Ovary (tissue), 9 donors: Measurements from ENCODE around the gene DTWD2. TPM values are rescaled to one million over a fixed set of nuclear protein-coding genes. Genes with fewer than 3 reads are reported as not detected.

Source experiments
- DNase-seq, 5 donors: peaks; one replicate each; pipeline ENCODE4 v3.0.0-alpha.2; 2019 to 2020
- H3K27ac ChIP-seq, 2 donors: fragments of 200-600 bp; one replicate each; pipeline versions ENCODE4 v1.5.1 to v1.8.0; 2019 to 2022
- H3K27me3 ChIP-seq: fragments of 200-600 bp; one replicate; pipeline ENCODE4 v1.8.0; 2022
- H3K36me3 ChIP-seq: fragments of 200-600 bp; sonication (generic); one replicate; pipeline ENCODE4 v1.5.1; 2019
- H3K4me1 ChIP-seq: one replicate; pipeline ENCODE4 v1.8.1; 2013; ENCODE audit warnings: mild to moderate bottlenecking, moderate library complexity; ENCODE audit not compliant: insufficient read depth
- H3K4me3 ChIP-seq: fragments of 200-600 bp; sonication (generic); one replicate; pipeline ENCODE4 v1.5.1; 2017
- H3K9me3 ChIP-seq, 2 donors: fragments of 200-600 bp in 1 of 2; sonication (generic) in 1 of 2; one replicate each; pipeline versions ENCODE4 v1.5.1 to v1.8.1; 2013 to 2019; ENCODE audit warnings: mild to moderate bottlenecking in 1 of 2, moderate library complexity in 1 of 2
- CTCF ChIP-seq, 3 donors: fragments of 450-650 bp in 2 of 3; fragments of 200-600 bp in 1 of 3; IDR thresholded peaks; one replicate each; pipeline versions ENCODE4 v1.5.1 to v1.8.0; 2016 to 2022; ENCODE audit warnings: antibody characterized with exemption in 3 of 3, mild to moderate bottlenecking in 1 of 3
- EP300 ChIP-seq: sonication (generic); formaldehyde crosslinking; IDR thresholded peaks from one replicate; pipeline ENCODE4 v1.6.1; 2017; ENCODE audit warnings: antibody characterized with exemption
- POLR2A ChIP-seq: fragments of 450-650 bp; IDR thresholded peaks from one replicate; pipeline ENCODE4 v1.6.1; 2017; ENCODE audit warnings: antibody characterized with exemption, mild to moderate bottlenecking, moderate library complexity
- whole genome bisulfite sequencing, 3 donors: extraction: QIAGEN DNeasy Blood & Tissue Kit in 1 of 3; methylation state at CpG; one replicate each; pipeline versions ENCODE4 v1.1.5 to v1.1.7; 2013 to 2017; 5-methylcytosine and 5-hydroxymethylcytosine counted together
- intact Hi-C, 4 donors: fragments of 100-400 bp; cut with DNase I; formaldehyde crosslinking; loops; one replicate each; pipeline versions ENCODE4 v1.11.0 to v1.15.1; 2022 to 2023
- polyA plus RNA-seq, 2 donors: library from polyadenylated mRNA; stranded (reverse); fragments of 200-250 nt in 1 of 2; fragments of 350-450 nt in 1 of 2; fragmentation: Illumina TruSeq in 1 of 2; extraction: RNeasy Lipid Tissue Mini Kit (QIAGEN cat#74804) in 1 of 2; gene quantifications; one replicate each; pipeline ENCODE4 v1.2.3, GENCODE V29; 2013 to 2014
- total RNA-seq, 7 donors: library from RNA; depleted of rRNA in 2 of 7; stranded (reverse); fragments of >200 nt in 2 of 7; fragmentation: NEBNext Ultra II Directional in 3 of 7; extraction: Animal tissue kit (Norgen Biotek cat#: 25700) in 3 of 7; gene quantifications; one replicate each; pipeline versions ENCODE4 v1.1.0 to v1.2.4, GENCODE V29; 2016 to 2023
- donor health status: DM: no; HTN: no; CAD: no; lungs with moderate emphysema.
- donor health status: DM: no; HTN: no; CAD: no.
- donor health status: Bipolar disorder and iron deficiency.
- donor health status: DM: yes; HTN: yes; CAD: no.
- donor health status: DM: no; HTN: no; CAD: no.
- donor health status: DM: yes; HTN: yes; CAD: no.

The DTWD2 gene
- total and polyA plus RNA-seq, 9 donors: 1.5 to 12.5 (median 5.3) TPM

GRCh38 chr5:118924006-118924389, 64.3 kb downstream of the DTWD2 start:
- Histone ChIP-seq H3K4me1 (no peaks in the 10 kb centered on the region), H3K27me3 (no peaks in the 10 kb centered on the region), H3K9me3 (no peaks in the 10 kb centered on the region), H3K36me3 (no peaks in the 10 kb centered on the region), H3K27ac (no peak overlapping the region), H3K4me3 (no peak overlapping the region)
- WGBS, 3 donors: 21 to 35% (median 25%) methylated on average over 1 of the region's 1 CpG
- no peak for DNase-seq
- TF ChIP-seq POLR2A (no peak), EP300 (no peak), CTCF (IDR thresholded peaks at IDR 0.05) (no peak)
- intact Hi-C loops: no loop called here

GRCh38 chr5:118923295-118924005, 64.9 kb downstream of the DTWD2 start:
- Histone ChIP-seq H3K9me3 (no peaks in the 10 kb centered on the region), H3K27ac (no peak overlapping the region), H3K27me3 (no peaks in the 10 kb centered on the region), H3K36me3 (no peaks in the 10 kb centered on the region), H3K4me1 (no peaks in the 10 kb centered on the region), H3K4me3 (no peak overlapping the region)
- DNase-seq: no peak
- 90 to 91% (median 90%) methylated on average over 15 of the region's 15 CpGs for WGBS, 3 donors
- intact Hi-C loops: no loop called here
- TF ChIP-seq CTCF (IDR thresholded peaks at IDR 0.05): no peak
- TF ChIP-seq POLR2A: no peak
- no peak for TF ChIP-seq EP300

GRCh38 chr5:118921866-118922265, 66.5 kb downstream of the DTWD2 start:
- no peaks in the 10 kb centered on the region for H3K36me3 ChIP-seq
- TF ChIP-seq CTCF (IDR thresholded peaks at IDR 0.05) (no peak), POLR2A (no peak)
- no peaks in the 10 kb centered on the region for H3K27me3 ChIP-seq
- H3K4me3 ChIP-seq: no peak overlapping the region
- 20 to 26% (median 20%) methylated on average over 2 of the region's 2 CpGs for WGBS, 3 donors
- DNase-seq: no peak
- H3K27ac ChIP-seq: no peak overlapping the region
- no peaks in the 10 kb centered on the region for H3K9me3 ChIP-seq
- H3K4me1 ChIP-seq: no peaks in the 10 kb centered on the region
- intact Hi-C loops: no loop called here

- Histone ChIP-seq H3K4me3 (no peak overlapping the region), H3K36me3 (no peaks in the 10 kb centered on the region), H3K4me1 (no peaks in the 10 kb centered on the region), H3K27ac (no peak overlapping the region), H3K9me3 (no peaks in the 10 kb centered on the region), H3K27me3 (no peaks in the 10 kb centered on the region)
- intact Hi-C loops: no loop called here
- DNase-seq: no peak
- TF ChIP-seq EP300: no peak
- TF ChIP-seq CTCF (IDR thresholded peaks at IDR 0.05): no peak
- no peak for TF ChIP-seq POLR2A
- 26 to 45% (median 30%) methylated on average over 3 of the region's 3 CpGs for WGBS, 3 donors
Measured at GRCh38 chr5:118919016-118919415, 69.3 kb downstream of the DTWD2 start.
